Activated naive CD8-positive, alpha-beta T cell treated with anti-CD3 and anti-CD28 coated beads for 36 hours (primary cell): ENCODE measurements around the gene UBR7. TPM values are rescaled to one million over a fixed set of nuclear protein-coding genes. Genes with fewer than 3 reads are reported as not detected.

ENCODE experiments used
- DNase-seq: peaks from one replicate; pipeline ENCODE4 v3.0.0; 2021
- H3K27ac Mint-ChIP-seq: one replicate; pipeline ENCODE4 v1.8.0; 2022; ENCODE audit warnings: mild to moderate bottlenecking, moderate library complexity, mixed read lengths
- H3K27me3 Mint-ChIP-seq: one replicate; pipeline ENCODE4 v1.8.0; 2022; ENCODE audit warnings: mild to moderate bottlenecking, mixed read lengths
- H3K36me3 Mint-ChIP-seq: one replicate; pipeline ENCODE4 v1.8.0; 2021; ENCODE audit warnings: mild to moderate bottlenecking, mixed read lengths
- H3K4me1 Mint-ChIP-seq: one replicate; pipeline ENCODE4 v1.8.0; 2021; ENCODE audit warnings: mixed read lengths
- H3K4me3 Mint-ChIP-seq: one replicate; pipeline ENCODE4 v1.8.0; 2022; ENCODE audit warnings: mild to moderate bottlenecking, moderate library complexity, mixed read lengths
- H3K9me3 Mint-ChIP-seq: one replicate; pipeline ENCODE4 v1.8.0; 2022; ENCODE audit warnings: mixed read lengths
- total RNA-seq, 2 experiments: library from RNA; stranded (reverse); gene quantifications; one replicate each; pipeline ENCODE4 v1.2.3, GENCODE V29; 2021

Gene UBR7
- total RNA-seq, 2 experiments from 2014 or later: 41.3 to 41.6 TPM

- H3K36me3 Mint-ChIP-seq: peaks cover 23% of the 10 kb centered on the region
- H3K27ac Mint-ChIP-seq: peak overlapping the region; percentile 86
- H3K9me3 Mint-ChIP-seq: no peaks in the 10 kb centered on the region
- peak overlapping the region; percentile 98 for H3K4me3 Mint-ChIP-seq
- H3K27me3 Mint-ChIP-seq: no peaks in the 10 kb centered on the region
- DNase-seq: no peak
- H3K4me1 Mint-ChIP-seq: peaks cover 39% of the 10 kb centered on the region
These were observed 23.3 kb upstream of the UBR7 start for GRCh38 chr14:93183596-93184317.

GRCh38 chr14:93184391-93185348 lies 22.4 kb upstream of the UBR7 start, which contains the start of the genes LYSET and MOAP1:
Gene LYSET (plus strand): TSS chr14:93185317. CDS start chr14:93185406, 89 bp downstream.
Gene MOAP1 (minus strand): TSS chr14:93184897. CDS start chr14:93184242, 655 bp downstream.
- Mint-ChIP-seq H3K27me3 (no peaks in the 10 kb centered on the region), H3K4me3 (peak within 1 kb of the TSS; percentile 98), H3K4me1 (peaks cover 42% of the 10 kb centered on the region), H3K27ac (peak within 1 kb of the TSS; percentile 89), H3K9me3 (no peaks in the 10 kb centered on the region), H3K36me3 (peaks cover 23% of the 10 kb centered on the region)
- peak; percentile 90 for DNase-seq

- Mint-ChIP-seq H3K36me3 (peaks cover 23% of the 10 kb centered on the region), H3K4me1 (peaks cover 42% of the 10 kb centered on the region), H3K4me3 (peak overlapping the region; percentile 95), H3K9me3 (no peaks in the 10 kb centered on the region), H3K27me3 (no peaks in the 10 kb centered on the region), H3K27ac (peak overlapping the region; percentile 89)
- DNase-seq: no peak
These were observed 21.7 kb upstream of the UBR7 start for GRCh38 chr14:93185349-93185720.

GRCh38 chr14:93186466-93186865 lies 20.6 kb upstream of the UBR7 start:
- Mint-ChIP-seq H3K4me1 (peaks cover 42% of the 10 kb centered on the region), H3K27me3 (no peaks in the 10 kb centered on the region), H3K9me3 (no peaks in the 10 kb centered on the region), H3K36me3 (peaks cover 23% of the 10 kb centered on the region), H3K4me3 (peak overlapping the region; percentile 64), H3K27ac (no peak overlapping the region)
- DNase-seq: no peak

DNA sequence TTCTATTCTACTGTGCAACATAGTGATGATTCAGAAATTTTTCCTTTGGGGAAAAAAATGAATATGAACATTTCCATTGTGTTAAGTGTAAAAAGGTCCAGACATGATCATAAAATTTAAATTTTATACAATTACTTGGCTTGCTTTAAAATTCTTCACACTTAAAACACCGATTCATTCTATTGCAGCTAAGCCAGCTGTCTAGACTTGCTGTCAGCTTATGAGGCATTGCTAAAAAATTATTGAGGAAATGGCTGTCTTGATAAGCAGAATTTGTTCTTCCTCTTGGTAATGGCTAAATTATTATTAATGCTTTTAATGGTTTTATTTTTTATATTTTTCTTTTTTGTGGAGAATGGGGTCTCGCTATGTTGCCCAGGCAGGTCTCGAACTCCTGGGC lies 20.1 kb upstream of the UBR7 start:
- peaks cover 20% of the 10 kb centered on the region for H3K36me3 Mint-ChIP-seq
- no peaks in the 10 kb centered on the region for H3K9me3 Mint-ChIP-seq
- H3K4me1 Mint-ChIP-seq: peaks cover 39% of the 10 kb centered on the region
- H3K27me3 Mint-ChIP-seq: no peaks in the 10 kb centered on the region
- H3K4me3 Mint-ChIP-seq: no peak overlapping the region
- no peak overlapping the region for H3K27ac Mint-ChIP-seq
- DNase-seq: no peak

DNA sequence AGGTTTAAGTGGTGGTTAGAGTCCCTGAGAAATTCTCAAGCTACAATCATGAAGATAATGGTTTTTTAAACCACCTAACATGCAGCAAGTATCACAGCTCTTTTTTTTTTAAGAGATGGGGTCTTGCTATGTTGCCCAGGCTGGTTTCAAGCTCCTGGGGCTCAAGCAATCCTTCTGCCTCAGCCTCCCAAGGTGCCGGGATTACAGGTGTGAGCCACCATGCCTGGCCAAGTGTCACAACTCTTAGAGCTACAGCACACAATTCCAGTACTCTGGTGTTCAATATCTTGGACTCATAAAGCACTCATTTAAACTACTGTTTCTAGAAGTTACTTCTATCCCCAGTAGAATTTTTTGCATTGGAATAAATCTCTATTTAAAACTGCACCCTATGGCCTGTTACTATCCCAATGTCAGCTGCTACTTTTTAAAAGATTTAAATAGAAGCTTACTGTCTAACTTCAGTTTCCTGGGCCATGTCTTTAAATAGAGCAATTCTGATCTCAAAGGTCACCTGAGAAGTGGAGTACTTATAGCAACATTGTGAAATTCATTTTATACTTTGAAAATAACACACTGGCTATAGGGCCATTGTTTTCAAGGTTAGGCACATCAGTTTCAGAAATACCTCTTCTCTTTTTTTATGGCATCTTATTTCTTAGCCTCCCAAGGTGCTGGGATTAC lies 11.6 kb upstream of the UBR7 start:
- Mint-ChIP-seq H3K4me1 (peaks cover 5% of the 10 kb centered on the region), H3K27ac (no peak overlapping the region), H3K4me3 (no peak overlapping the region), H3K36me3 (peaks cover 11% of the 10 kb centered on the region), H3K27me3 (no peaks in the 10 kb centered on the region), H3K9me3 (no peaks in the 10 kb centered on the region)
- DNase-seq: no peak

GRCh38 chr14:93199031-93199430 lies 8.0 kb upstream of the UBR7 start:
- Mint-ChIP-seq H3K4me3 (no peak overlapping the region), H3K9me3 (no peaks in the 10 kb centered on the region), H3K4me1 (peaks cover 3% of the 10 kb centered on the region), H3K27ac (no peak overlapping the region), H3K36me3 (peaks cover 13% of the 10 kb centered on the region), H3K27me3 (no peaks in the 10 kb centered on the region)
- no peak for DNase-seq

DNA sequence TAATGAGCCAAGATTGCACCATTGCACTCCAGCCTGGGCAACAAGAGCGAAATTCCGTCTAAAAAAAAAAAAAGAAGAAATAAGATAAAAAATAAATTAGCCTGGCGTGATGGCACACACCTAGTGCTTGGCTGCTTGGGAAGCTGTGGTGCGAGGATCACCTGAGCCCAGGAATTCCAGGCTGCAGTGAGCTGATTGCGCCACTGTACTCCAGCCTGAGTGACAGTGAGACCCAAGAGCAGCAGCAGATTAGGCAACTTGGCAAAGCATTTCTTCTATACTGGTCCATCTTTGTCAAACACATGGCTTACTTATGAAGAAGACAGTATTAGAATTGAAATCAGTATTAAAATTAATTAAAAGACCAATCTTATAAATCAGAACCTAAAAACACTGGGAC lies 6.5 kb upstream of the UBR7 start:
- no peaks in the 10 kb centered on the region for H3K9me3 Mint-ChIP-seq
- H3K27ac Mint-ChIP-seq: no peak overlapping the region
- peaks cover 12% of the 10 kb centered on the region for H3K4me1 Mint-ChIP-seq
- no peaks in the 10 kb centered on the region for H3K27me3 Mint-ChIP-seq
- no peak for DNase-seq
- peaks cover 21% of the 10 kb centered on the region for H3K36me3 Mint-ChIP-seq
- H3K4me3 Mint-ChIP-seq: no peak overlapping the region

DNA sequence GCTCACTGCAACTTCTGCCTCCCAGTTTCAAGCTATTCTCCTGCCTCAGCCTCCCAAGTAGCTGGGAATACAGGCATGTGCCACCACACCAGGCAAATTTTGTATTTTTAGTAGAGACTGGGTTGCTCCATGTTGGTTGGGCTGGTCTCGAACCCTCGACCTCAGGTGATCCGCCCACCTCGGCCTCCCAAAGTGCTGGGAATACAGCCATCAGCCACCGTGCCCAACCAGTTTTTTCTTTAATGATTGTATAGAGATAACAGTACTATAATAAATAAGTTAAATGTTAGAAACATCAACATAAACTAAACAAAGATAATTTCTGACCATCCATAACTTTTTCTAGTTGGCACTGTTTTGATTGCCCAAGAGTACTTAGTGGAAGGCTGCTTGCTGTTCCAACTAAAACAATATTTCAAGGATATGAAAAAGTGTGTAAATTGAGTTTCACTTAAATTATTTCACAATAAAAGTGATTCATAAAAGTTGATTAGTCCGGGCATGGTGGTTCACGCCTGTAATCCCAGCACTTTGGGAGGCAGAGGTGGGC lies 5.8 kb upstream of the UBR7 start:
- no peaks in the 10 kb centered on the region for H3K9me3 Mint-ChIP-seq
- no peak overlapping the region for H3K27ac Mint-ChIP-seq
- H3K4me1 Mint-ChIP-seq: peaks cover 12% of the 10 kb centered on the region
- no peak overlapping the region for H3K4me3 Mint-ChIP-seq
- no peaks in the 10 kb centered on the region for H3K27me3 Mint-ChIP-seq
- DNase-seq: no peak
- H3K36me3 Mint-ChIP-seq: peaks cover 21% of the 10 kb centered on the region

DNA sequence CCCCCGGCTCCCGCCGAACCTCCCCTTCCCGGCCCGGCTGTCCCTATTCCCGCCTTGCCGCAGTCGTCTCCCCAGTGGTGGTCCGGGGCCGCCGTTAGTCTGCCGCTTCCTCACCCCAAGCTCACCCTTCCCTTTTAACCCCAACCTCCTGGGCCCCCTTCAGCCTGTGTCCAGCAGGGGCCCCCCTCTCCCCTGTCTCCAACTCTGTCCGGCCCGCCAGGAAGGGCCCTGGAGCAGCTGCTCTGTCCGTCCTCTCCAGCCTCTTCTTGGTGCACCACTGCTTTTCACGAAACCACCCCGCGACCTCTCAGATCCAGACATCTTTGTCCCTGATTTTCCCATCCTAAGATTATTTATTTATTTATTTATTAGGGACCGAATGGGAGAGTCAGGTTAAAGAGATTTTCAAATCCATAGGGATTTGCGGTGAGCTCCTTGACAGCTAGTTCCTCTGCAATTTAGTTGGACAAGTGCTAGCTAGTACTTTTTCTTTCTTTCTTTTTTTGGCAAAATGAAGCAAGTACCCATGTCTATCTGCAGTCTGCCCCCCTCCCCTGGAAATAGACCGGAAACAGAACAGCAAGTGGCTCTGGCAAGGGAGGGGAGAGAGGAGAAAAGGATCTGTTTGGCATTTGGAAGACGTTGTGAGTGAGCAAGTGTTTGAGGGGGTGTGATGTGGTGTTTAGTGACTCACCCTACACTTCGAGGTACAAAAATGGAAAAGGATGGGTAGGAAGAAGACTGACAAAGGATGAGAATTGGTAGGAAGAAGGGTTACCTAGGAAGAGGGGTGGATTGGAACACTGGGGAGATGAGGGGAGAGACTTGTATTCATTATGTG lies 632 bp downstream of the UBR7 start:
- H3K36me3 Mint-ChIP-seq: peaks cover 18% of the 10 kb centered on the region
- no peaks in the 10 kb centered on the region for H3K27me3 Mint-ChIP-seq
- peak overlapping the region; percentile 100 for H3K4me3 Mint-ChIP-seq
- peaks cover 23% of the 10 kb centered on the region for H3K4me1 Mint-ChIP-seq
- peak; percentile 37 for DNase-seq
- H3K27ac Mint-ChIP-seq: peak overlapping the region; percentile 98
- H3K9me3 Mint-ChIP-seq: no peaks in the 10 kb centered on the region

DNA sequence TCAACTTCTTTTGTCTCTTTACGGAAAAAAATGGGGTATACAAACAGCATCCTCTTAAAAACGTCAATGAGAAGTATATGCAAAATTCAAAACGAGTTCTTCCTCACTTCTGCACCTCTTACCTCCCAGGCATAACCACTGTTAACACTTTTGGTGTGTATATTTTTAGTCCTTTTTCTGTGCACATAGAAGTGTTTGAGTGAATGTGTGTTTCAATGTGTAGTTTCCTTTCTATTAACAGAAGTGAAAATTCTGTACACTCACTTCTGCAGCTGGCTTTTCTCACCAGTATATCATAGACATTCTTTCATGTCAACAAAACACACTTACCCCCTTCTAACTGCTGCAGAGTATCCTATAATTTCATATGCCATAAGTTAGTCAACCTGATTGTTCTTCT lies 5.4 kb downstream of the UBR7 start:
- Mint-ChIP-seq H3K4me1 (peaks cover 13% of the 10 kb centered on the region), H3K27ac (peak overlapping the region; percentile 30), H3K36me3 (peaks cover 10% of the 10 kb centered on the region), H3K4me3 (no peak overlapping the region), H3K27me3 (no peaks in the 10 kb centered on the region), H3K9me3 (no peaks in the 10 kb centered on the region)
- DNase-seq: no peak

DNA sequence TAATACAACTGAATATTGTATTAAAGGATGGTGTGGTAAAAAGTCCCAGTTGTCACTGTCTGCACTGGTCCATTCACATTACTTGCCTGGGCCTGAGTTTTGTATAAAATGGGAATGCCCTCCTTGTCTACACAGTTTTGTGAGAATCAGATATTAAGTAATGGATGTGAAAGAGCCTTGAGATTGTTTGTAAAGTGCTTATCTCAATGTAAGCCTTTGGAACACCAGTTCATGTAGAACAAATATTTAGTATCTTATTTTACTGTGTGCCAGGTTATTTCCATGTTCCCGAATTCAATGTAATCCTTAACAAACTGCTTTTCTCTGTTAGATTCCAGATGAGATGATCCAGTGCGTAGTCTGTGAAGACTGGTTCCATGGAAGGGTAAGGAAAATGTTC lies 7.5 kb downstream of the UBR7 start:
- Mint-ChIP-seq H3K4me1 (peaks cover 5% of the 10 kb centered on the region), H3K4me3 (no peak overlapping the region), H3K27ac (no peak overlapping the region), H3K9me3 (no peaks in the 10 kb centered on the region), H3K36me3 (peaks cover 14% of the 10 kb centered on the region), H3K27me3 (no peaks in the 10 kb centered on the region)
- no peak for DNase-seq

DNA sequence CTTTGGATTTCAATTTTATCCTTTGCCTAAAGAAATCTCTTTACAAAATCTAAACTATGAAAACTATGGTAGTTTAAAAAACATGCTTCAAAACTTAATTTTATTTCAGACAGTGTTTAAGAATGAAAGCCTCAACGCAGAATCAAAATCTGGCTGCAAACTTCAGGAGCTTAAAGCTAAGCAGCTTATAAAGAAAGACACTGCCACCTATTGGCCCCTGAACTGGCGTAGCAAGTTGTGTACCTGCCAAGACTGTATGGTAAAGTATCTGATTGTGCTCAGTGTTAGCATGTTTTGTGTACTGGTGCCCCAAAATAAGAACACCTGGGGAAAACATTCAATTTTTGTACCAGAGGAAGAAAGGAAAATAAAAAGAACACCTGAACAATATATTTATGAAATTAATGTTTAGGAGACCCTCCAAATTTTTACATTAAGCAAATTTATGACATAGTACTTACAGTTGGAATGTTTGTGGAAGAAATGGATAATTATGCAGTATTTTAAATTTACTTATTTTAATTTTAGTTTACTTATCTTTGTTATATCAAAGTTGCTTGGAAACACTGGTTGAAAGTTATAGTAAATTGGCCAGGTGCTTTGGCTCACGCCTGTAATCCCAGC lies 12.2 kb downstream of the UBR7 start:
- Mint-ChIP-seq H3K4me1 (peaks cover 8% of the 10 kb centered on the region), H3K27ac (no peak overlapping the region), H3K9me3 (no peaks in the 10 kb centered on the region), H3K4me3 (no peak overlapping the region), H3K27me3 (no peaks in the 10 kb centered on the region), H3K36me3 (peaks cover 36% of the 10 kb centered on the region)
- no peak for DNase-seq

DNA sequence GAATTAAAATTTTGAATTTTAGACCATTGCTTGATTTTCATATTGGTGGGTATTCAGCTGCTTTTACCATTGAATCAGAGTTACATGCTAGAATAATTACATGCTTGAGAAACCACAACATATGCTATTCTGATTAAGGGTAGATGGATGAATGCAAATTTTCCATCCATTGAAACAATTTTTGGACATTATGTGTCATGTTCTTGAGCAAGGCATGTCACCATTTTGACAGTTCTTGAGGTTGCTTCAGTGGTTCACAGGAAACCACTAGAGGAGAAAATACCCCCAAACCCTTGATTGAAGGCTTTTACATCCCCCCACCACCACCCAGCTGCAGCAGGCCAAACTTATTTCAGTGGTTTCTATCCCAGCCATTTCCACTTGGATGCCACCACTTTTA lies 13.5 kb downstream of the UBR7 start:
- no peak for DNase-seq
- Mint-ChIP-seq H3K27me3 (no peaks in the 10 kb centered on the region), H3K4me1 (peaks cover 8% of the 10 kb centered on the region), H3K27ac (no peak overlapping the region), H3K36me3 (peaks cover 39% of the 10 kb centered on the region), H3K9me3 (no peaks in the 10 kb centered on the region), H3K4me3 (no peak overlapping the region)
